IMR-90 (cell line): ENCODE data around the gene TMEM9.

Experiments used
- CEBPB ChIP-seq: IDR thresholded peaks from 2 replicates; pipeline ENCODE4 v1.6.1; 2012; ENCODE audit warnings: low read depth, low read length, improper control_type of control experiment
- FOS ChIP-seq: fragments of 150-350 bp; IDR thresholded peaks from 2 replicates; pipeline ENCODE4 v1.6.1; 2016; ENCODE audit warnings: low read depth, low read length
- MAZ ChIP-seq: IDR thresholded peaks from 2 replicates; pipeline ENCODE4 v1.6.1; 2012; ENCODE audit warnings: low read depth, mild to moderate bottlenecking, low read length, improper control_type of control experiment, moderate library complexity, borderline replicate concordance
- MXI1 ChIP-seq: IDR thresholded peaks from 2 replicates; pipeline ENCODE4 v1.6.1; 2012; ENCODE audit warnings: low read depth, mild to moderate bottlenecking, low read length, moderate library complexity, borderline replicate concordance
- POLR2A ChIP-seq: IDR thresholded peaks from 2 replicates; pipeline ENCODE4 v1.6.1; 2012; ENCODE audit warnings: mild to moderate bottlenecking, low read depth, low read length
- RAD21 ChIP-seq: IDR thresholded peaks from 2 replicates; pipeline ENCODE4 v1.6.1; 2012; ENCODE audit warnings: low read length, improper control_type of control experiment
- RCOR1 ChIP-seq: IDR thresholded peaks from 2 replicates; pipeline ENCODE4 v1.6.1; 2012; ENCODE audit warnings: mild to moderate bottlenecking, low read length, improper control_type of control experiment; ENCODE audit not compliant: insufficient replicate concordance
- TF ChIP-seq, protein P1 (sequence below): conservative IDR thresholded peaks from 2 replicates; pipeline ENCODE4 v1.5.1; 2012; ENCODE audit warnings: mild to moderate bottlenecking, low read depth, low read length, improper control_type of control experiment
- TF ChIP-seq, protein P2 (sequence below): fragments of 150-350 bp; IDR thresholded peaks from 2 replicates; pipeline ENCODE4 v1.6.1; 2017; ENCODE audit warnings: mild to moderate bottlenecking, antibody characterized with exemption, low read length, low read depth
- TF ChIP-seq, protein P3 (sequence below): fragments of 150-350 bp; IDR thresholded peaks from 2 replicates; pipeline ENCODE4 v1.6.1; 2016; ENCODE audit warnings: low read depth, mild to moderate bottlenecking, low read length, moderate library complexity, borderline replicate concordance

DNA sequence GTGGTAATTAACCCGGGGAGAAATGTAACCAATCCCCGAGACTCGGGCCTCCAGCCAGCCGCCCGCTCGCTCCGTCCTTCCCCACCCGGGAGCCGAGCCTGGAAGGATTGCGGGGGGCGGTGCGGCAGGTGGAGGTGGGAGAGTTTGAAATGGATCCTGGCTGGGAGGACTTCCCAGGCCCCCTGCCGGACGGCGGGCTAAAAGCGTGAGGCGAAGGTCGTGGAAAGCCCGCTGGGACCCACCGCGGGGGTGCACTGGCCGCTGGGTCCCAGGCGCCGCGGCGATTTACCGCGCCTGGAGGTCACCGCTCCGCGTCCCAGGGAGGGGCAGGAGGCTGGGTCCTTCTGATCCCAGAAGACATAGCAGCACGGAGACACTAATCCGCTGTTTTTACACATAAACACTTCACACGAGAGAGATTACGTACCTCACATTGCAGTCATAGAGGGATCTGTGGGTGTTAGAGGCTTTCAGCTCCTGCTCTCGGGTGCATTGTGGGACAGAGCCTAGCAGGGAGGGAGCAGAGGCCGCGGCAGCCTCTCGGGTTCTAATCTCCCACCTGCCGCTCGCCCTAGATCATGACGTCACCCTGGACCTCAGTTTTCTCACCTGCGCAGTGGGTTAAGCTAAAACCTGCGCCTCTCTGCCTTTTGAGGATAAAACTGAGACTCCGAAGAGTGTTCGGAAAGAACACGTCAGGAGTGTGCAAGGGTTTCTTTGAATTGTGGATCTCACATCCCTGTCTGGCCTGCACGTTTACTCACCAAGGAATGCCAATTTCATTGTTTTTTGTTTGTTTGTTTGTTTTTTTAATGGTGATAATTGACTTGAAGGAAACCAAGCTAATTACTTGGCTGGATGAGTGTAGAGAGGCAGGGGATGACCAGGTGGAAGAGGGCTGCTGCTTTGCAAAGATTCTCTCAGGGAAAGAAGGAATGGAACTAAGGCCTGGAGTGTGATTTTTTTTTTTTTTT lies 17.1 kb upstream of the TMEM9 start:
- TF ChIP-seq, protein P1, sequence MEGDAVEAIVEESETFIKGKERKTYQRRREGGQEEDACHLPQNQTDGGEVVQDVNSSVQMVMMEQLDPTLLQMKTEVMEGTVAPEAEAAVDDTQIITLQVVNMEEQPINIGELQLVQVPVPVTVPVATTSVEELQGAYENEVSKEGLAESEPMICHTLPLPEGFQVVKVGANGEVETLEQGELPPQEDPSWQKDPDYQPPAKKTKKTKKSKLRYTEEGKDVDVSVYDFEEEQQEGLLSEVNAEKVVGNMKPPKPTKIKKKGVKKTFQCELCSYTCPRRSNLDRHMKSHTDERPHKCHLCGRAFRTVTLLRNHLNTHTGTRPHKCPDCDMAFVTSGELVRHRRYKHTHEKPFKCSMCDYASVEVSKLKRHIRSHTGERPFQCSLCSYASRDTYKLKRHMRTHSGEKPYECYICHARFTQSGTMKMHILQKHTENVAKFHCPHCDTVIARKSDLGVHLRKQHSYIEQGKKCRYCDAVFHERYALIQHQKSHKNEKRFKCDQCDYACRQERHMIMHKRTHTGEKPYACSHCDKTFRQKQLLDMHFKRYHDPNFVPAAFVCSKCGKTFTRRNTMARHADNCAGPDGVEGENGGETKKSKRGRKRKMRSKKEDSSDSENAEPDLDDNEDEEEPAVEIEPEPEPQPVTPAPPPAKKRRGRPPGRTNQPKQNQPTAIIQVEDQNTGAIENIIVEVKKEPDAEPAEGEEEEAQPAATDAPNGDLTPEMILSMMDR: peak; percentile 36
- no peak for TF ChIP-seq RAD21
- TF ChIP-seq RCOR1: no peak
- no peak for TF ChIP-seq POLR2A
- TF ChIP-seq, protein P2, sequence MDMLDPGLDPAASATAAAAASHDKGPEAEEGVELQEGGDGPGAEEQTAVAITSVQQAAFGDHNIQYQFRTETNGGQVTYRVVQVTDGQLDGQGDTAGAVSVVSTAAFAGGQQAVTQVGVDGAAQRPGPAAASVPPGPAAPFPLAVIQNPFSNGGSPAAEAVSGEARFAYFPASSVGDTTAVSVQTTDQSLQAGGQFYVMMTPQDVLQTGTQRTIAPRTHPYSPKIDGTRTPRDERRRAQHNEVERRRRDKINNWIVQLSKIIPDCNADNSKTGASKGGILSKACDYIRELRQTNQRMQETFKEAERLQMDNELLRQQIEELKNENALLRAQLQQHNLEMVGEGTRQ: no peak
- no peak for TF ChIP-seq MXI1
- no peak for TF ChIP-seq MAZ
- no peak for TF ChIP-seq FOS
- TF ChIP-seq, protein P3, sequence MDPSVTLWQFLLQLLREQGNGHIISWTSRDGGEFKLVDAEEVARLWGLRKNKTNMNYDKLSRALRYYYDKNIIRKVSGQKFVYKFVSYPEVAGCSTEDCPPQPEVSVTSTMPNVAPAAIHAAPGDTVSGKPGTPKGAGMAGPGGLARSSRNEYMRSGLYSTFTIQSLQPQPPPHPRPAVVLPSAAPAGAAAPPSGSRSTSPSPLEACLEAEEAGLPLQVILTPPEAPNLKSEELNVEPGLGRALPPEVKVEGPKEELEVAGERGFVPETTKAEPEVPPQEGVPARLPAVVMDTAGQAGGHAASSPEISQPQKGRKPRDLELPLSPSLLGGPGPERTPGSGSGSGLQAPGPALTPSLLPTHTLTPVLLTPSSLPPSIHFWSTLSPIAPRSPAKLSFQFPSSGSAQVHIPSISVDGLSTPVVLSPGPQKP: no peak
- no peak for TF ChIP-seq CEBPB
